RKO (cell line): Measurements from ENCODE around the gene SPTLC2.
"Not testable (repeated sequence)": the region's sequence is repeated elsewhere in the genome, so short reads cannot be mapped to it uniquely, and the experiment has no call there.

Experiments used
- DNase-seq: peaks from one replicate; pipeline ENCODE4 v3.0.0-alpha.2; 2016; ENCODE audit warnings: low spot score

Gene SPTLC2

DNA sequence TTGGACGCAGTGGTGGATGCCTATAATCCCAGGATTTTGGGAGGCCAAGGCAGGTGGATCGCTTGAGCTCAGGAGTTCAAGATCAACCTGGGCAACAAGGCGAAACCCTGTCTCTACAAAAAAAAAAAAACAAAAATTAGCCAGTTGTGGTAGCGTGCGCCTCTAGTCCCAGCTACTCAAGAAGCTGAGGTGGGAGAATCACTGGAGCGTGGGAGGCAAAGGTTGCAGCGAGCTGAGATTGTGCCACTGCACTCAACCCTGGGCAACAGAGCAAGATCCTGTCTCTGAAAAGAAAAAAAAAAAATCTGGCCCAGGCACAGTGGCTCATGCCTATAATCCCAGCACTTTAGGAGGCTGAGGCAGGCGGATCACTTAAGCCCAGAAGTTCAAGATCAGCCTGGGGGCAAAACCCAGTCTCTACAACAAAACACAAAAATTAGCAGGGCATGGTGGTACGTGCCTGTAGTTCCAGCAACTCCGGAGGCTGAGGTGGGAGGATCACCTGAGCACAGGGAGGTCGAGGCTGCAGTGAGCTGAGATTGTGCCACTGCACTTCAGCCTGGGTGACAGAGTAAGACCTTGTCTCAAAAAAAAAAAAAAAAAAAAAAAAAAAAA, 27.9 kb downstream of the SPTLC2 start:
- not testable (repeated sequence) for DNase-seq

DNA sequence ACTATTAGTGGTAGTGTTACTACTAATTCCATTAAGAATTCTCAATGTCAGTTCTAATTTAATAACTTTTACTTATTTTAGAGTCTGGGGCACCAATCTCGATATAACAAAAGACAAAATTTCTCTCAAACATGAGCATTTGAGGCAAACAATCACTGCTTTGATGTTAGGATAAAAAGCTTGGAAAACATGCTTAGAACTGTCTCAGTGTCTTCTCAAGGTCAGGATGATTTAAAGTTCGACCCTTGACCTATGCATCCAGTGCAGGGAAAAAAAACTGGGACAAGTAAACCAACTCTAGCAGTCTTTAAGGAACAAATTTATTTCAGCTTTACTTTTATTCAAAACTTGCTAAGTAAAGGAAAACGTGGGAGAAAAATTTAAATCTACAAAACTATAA, 31.1 kb downstream of the SPTLC2 start:
- no peak for DNase-seq

DNA sequence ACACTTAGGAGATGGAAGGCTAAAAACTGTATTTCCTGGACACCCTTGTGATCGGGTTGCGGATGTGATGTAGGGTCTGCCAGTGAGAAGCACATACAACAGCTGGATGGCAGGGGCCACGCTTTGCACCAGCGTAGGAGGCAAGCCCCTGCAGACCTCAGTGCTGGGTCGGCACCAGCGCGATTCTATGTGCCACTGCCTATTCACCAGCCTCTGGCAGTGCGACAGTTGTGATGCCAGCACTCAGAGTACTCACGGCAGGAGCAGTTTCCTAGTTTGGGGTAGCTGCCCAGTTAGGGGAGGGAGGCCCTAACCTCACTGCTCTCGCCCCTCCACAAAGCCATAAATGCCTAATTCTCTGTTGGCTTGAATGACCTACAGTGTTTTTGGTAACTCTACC, 31.6 kb downstream of the SPTLC2 start:
- DNase-seq: no peak

DNA sequence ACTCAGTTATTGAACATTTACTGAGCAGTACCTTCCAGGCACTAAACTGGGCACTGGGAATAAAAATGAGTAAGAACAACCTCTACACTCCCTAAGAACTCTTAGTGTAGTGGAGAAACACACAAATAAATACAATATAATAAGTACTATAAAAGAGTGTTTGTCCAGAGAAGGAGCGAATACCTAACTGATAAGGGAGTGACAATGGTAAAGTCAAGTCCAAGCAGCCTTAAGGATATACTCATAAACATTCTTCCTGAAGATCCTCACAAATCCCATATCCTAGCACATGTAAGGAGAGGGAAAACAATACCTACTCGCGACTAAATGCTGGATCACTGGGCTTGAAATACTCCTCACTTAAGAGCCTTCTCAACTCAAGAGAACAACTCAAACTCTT, 32.8 kb downstream of the SPTLC2 start:
- DNase-seq: no peak

DNA sequence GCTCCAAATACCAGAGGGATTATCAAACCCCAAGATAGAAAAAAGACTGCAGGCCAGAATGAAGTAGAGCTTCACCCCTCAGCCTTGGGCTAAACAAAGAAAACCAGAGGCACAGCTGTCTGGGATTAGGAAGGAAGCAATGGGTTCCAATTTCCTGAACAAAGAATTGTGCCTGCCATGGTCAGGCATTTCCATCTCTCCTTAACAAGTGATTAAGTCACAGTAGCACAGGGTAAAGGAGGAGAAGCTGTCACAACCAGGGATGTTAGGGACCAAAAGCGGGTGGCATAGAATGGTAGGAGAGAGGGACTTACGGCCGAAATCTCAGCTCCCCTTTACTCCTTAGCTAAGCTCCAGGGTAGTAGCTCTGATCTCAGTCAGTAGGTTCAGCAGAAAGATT, 33.9 kb downstream of the SPTLC2 start:
- DNase-seq: no peak

DNA sequence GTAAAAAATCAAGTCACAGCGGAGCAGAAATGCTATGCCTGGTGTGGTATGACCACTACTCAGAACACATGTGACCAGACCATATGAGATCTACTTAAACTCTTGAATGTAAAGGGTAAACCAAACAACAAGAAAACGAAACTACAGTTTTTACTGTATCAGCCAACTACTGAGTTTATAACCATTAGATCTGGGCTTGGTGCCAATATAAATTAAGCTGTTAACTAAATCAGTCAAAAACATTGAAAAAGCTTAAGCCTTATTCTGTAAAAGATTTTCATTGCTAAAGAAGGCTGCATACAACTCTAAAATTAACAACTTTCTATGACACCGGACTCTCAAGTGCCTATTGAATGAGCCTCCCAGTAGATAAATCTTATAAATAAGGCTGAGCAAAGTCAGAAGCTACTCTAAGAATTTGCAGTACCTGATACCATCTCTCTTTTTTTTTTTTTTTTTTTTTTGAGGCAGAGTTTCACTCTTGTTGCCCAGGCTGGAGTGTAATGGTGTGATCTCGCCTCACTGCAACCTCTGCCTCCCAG, 35.4 kb downstream of the SPTLC2 start:
- DNase-seq: no peak

DNA sequence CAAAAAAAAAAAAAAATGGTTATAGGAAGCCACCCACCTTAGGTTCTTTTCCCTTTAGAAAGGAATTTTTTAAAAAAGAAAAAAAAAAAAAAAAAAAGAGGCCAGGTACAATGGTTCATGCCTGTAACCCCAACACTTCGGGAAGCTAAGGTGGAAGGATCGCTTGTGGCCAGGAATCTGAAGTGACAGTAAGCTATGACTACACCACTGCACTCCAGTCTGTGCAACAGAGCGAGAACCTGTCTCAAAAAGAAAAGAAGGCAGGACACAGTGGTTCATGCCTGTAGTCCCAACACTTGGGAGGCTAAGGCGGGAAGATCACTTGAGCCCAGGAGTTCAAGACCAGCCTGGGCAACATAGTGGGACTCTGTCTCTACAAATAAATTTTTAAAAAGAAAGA, 36.0 kb downstream of the SPTLC2 start:
- no peak for DNase-seq

DNA sequence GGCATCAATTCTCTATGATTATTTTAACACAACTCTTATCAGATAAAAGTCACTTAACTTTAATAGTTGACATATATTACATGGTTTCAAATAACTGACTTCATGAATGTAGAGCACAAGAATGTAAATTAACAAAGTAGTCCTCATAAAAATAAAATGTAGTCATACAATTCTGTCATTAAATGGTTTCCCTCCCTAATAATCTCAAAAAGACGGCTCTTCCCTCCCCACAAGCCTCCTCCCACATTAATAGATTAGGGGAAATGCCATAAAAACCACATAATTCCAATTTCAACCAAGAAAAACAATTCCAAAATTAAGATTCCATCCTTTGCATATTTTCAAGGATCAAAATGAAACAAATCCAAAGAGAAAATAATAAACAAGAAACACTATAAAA, 36.7 kb downstream of the SPTLC2 start:
- DNase-seq: no peak

DNA sequence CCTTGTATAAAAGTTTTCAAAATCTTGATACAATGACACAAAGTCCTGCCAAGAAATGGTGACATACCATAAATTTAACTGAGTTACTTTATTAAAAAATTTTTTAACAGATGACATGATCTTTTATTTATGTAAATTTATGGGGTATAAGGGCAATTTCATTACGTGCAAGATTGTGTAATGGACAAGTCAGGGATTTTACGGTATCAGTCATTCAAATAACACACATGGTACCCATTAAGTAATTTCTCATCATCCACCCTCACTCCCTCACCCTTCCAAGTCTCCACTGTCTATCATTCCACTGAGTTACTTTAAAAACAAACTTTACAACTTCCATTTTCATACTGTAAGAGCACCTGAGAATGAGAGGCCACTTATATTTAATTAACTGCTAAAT, 37.4 kb downstream of the SPTLC2 start:
- DNase-seq: no peak

DNA sequence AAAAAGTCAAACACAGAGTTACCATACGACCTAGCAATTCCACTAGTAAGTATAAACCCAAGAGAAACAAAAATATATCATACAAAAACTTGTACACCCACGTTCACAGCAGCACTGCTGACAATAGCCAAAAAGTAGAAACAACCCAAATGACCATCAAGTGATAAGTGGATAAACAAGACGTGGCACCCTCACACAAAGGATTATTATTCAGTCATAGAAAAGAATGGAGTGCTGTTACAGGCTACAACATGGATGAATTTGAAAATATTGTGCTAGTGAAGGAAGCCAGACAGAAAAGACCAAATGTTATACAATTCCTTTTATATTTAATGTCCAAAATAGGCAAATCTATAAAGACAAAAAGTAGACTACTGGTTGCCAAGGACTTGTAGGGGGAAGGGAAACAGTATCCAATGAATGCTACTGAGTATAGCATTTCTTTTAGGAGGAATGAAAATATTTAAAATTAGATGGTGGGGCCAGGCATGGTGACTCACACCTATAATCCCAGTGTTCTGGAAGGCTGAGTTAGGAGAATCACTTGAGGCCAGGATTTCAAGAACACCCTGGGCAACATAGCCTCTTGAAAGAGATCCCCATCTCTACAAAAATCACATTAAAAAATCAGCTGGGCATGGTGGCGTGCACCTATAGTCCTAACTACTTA, 41.9 kb downstream of the SPTLC2 start:
- DNase-seq: no peak

DNA sequence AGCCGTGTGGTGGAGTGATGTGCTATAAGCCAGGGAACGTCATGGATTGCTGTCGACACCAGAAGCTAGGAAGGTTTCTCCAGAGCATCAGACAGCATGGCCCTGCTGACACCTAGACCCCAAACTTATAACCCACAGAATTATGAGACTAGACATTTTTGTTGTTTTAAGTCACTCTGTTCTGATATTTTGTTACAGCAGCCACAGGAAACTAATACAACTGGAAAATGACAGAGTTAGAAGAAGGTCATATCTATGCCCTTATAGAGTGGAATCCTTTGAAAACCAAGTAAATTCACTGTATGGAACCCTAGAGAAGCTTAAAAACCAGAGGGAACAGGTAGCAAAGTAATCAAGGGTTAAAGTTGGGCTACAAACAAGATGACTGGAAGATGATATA, 42.5 kb downstream of the SPTLC2 start:
- DNase-seq: no peak

DNA sequence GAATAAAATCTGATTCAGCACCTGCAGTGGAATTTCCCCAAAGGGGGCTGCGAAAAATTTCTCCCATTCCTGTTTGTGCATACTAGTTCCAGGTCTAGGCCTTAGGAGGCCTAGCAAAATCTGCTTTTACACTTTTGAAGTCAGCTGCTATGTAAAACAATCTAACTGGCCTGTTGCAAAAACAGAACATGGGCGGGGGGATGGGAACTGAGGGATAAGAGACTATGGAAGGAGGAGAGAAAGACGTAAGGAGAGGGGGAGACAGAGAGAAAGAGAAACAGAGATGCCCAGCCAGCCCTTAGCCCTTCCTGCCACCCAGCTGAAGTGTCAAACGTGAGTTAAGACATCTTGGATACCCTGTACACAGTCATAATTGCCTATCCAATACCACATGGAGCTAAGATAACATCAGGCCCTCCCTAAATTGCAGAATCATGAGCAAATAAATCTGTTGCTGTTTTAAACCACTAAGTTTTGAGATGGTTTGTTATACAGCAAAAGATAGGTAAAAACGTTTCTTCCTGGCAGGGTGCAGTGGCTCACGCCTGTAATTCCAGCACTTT, 45.6 kb downstream of the SPTLC2 start:
- no peak for DNase-seq

DNA sequence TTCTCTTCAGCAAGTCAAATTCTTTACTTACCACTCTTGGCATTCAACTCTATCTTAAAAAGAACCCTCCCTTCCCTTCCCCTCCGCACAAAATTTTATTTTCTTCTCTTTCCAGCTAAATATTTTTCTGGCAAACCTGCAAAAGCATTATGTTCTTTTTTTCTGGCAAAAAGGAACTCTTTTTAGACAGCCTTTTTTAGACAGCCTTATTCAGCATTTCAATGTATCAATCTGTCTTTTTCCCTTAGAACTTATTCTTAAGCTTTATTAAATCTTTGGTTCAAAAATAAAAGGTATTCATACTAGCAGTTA, 50.5 kb downstream of the SPTLC2 start:
- no peak for DNase-seq

DNA sequence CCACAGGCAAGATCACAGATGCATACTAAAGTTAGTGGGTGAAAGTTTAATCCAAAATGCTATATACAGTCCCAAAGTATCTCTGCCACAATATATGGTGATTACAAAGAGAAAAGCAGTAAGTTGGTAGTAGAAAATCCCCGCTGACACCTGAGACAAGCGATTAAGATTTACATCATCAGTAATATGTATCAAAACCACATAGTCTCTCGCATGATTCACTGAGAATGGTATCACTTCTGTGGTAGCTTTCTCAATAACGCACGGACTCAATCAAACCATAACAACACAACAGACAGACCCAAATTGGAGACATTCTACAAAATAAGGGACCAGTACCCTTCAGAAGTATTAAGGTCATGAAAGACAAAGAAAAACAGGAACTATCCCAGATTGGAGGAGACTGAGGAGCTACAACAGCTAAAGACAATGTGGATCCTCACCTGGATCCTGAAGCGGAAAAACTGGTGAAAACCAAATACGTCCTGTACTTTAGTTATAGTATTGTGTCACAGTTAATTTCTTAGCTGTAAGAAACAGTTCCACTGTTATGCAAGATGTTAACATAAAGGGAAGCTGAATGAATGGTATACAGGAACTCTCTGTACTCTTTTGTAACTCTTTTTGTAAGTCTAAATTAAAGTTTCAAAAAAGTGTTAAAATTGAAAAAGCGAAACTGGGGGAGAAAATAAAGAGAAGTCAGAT, 51.0 kb downstream of the SPTLC2 start:
- DNase-seq: no peak

DNA sequence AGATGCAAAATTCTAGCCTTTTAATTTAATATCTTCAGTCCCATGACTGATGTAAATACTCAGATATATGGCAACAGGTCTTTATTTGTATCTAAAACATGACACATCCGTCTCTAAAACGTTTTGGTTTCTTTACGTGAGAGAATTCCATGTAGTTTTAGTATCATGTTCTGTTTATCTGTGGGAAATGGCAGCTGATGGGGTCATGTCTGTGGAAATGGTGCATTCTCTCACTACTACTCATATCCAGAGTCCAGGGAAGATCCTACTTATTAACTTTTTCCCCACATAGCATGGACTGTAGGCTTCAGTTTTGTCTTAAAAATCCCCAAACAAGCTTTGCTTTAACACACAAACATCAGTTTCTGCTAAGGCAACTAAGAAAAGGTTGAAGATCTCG, 53.8 kb downstream of the SPTLC2 start:
- DNase-seq: no peak

DNA sequence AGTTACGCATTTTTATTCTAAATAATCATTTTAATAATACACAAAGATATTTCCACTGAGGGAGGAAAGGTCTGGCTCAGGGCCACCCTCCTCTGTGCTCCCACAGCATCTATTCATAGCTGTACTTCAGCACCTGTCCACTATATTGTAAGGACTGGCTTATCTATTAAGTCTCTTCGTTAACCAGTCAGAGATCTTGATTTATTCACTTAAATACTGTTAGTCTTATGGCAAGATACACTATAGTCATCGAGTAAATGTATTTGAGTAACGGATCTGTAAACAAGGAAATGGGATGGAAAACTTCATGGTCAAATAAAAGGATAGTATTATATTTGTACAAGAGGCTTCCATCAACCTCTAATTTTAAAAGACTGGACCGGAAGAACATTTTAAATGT, 54.6 kb downstream of the SPTLC2 start:
- no peak for DNase-seq

DNA sequence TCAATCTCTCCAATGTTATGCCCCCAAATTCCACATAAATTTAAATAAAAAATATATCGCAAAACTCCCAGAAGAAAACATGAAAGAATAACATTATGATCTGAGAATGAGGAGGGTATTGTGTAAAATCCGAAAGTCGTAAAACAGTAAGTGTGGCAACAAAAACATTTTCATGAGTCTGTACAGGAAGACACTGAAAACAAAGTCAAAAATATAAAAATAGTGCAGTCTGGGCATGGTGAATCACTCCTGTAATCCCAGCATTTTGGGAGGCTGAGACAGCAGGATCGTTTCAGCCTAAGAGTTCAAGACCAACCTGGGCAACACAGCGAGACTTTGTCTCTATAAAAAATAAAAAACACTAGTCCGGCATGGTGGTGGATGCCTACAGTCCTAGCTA, 57.1 kb downstream of the SPTLC2 start:
- no peak for DNase-seq

DNA sequence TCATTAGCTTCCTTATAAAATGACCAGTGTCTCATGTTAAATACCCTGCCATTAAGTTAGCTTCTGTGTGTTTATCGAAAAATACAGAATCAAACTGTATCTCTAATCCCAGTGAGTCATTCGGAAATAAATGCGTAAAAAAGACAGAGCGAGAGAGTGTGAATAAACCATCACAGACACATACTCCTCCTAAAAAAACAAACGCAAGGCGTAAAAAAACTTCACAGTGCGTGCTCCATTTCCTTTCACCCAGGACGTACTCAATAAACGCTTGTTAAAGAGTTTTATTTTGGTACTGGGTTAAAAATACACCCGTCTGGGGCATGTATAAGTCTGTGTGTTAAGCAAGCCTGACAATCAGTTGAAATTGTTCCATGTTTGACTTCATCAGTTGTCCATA, 59.0 kb downstream of the SPTLC2 start:
- DNase-seq: no peak

DNA sequence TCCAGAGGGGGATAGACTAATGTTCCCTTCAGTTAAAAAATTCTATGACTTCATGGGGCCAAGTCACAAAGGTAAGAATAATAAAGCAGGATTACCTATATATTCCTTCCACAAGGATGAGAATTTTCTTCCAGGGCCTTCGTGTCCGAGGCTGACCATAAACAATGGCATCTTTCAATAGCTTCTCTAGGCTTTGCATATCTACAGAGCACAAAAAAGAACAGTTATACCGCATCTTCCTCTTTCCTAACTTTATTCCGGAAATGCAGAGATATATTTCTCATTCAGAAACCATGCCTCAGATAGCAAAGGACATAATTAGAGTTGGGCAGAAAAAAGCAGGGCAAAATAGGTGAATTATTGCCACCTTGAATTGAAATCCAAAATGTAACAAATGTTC, 59.5 kb downstream of the SPTLC2 start:
- DNase-seq: no peak

DNA sequence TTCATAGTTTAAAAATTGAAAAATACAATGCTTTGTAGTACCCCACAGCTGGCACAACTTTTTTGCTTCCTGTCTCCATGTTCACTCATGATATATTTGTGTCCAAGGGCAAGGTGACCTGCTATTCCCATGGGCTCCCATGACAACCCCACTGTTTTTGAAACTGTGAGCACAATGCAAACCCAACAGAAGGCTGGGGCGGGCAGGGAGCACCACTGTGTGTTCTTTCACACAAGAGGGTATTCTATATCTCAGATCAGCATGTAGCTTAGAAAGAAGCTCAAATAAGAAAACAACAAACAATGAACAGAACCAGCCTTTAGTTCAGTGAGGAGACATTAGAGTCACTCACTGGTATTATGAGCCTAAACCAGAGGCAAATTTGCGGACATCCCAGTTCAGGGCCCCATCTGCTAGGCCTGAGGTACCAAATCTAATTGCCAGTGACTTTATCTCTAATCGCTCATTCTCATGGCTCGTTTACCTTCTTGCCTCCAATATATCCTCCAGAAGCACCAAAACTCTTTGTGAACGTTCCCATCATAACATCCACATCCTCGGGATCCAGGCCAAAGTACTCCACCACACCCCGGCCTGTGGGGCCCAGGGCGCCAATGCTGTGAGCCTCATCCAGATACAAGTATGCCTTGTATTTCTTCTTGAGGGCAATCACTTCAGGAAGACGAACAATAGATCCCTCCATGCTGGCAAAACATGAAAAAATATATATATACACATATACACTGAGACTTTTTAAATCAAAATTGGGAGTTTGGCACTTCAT, 61.4 kb downstream of the SPTLC2 start:
- no peak for DNase-seq

DNA sequence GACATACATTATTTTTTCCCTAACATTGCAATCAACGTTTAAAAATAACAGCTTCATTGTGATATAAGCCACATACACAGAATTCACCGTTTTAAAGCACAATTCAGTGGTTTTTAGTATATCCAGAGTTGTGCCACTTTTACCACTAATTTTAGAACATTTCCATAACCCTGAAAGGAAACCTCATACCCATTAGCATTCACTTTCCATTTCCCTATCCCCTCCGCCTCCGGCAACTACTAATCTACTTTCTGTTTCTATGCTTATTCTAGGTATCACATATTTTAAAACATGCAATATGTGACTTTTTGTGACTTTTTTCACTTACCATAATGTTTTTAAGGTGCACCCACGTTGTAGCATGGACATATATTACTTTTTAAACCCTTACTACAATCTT, 62.2 kb downstream of the SPTLC2 start:
- no peak for DNase-seq

DNA sequence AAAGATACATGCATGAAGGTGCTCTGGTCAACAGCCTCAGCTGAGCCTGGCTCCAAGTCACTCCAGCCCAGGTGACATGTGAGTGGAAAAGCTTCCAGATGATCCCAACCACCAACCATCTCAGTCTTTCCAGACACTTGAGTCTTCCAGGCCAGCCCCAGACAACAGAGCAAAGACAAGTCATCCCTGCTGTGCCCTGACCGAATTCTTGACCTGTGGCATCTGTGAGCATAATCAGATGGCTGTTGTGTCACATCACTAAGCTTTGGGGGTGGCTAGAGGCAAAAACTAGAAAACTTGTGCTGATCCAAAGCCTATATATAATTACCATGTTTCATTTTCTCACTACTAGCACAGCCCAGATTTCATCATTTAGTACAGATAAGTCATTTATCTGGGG, 67.0 kb downstream of the SPTLC2 start:
- DNase-seq: no peak
